Heart left ventricle (tissue), 13 donors: ENCODE results near the gene PLCL1.

ENCODE experiments used
- POLR2A ChIP-seq, 2 donors: fragments of 450-650 bp; IDR thresholded peaks; one replicate each; pipeline ENCODE4 v1.6.1; 2017; ENCODE audit warnings: antibody characterized with exemption in 2 of 2, mild to moderate bottlenecking in 2 of 2, moderate library complexity in 2 of 2
- TF ChIP-seq, protein P1 (sequence below), 12 donors: fragments of 200-600 bp; sonication (generic) in 4 of 12; IDR thresholded peaks; one replicate each; pipeline versions ENCODE4 v1.5.0 to v1.8.0; 2018 to 2022; ENCODE audit warnings: antibody characterized with exemption in 12 of 12, mild to moderate bottlenecking in 5 of 12
- donor health status: ischemic (EF 13 %, LVEDD 7.1; RV severe dilation, severe dysfunction).
- donor health status: DM: no; HTN: yes; CAD: no.
- donor health status: DM: no; HTN: no; CAD: no.
- donor health status: ischemic (EF 25% LVEDD 6.9; RV normal size, moderate dysfunction).
- donor health status: ischemic (EF 25% LVEDD 5.7; RV mildly dilated, moderate dysfunction).
- donor health status: ischemic (EF 35%, LVEDD 5.7; RV mildly dilated, moderate dysfunction).
- donor health status: nonischemic (EF 11% LVEDD 7.7; RV severe dilation, severe dysfunction).
- donor health status: DM: yes; HTN: yes; CAD: no.
- donor health status: PGD.
- donor health status: ischemic (EF 29% LVEDD 5.4; RV normal size, mild dysfunction).
- donor health status: nonischemic (EF 23%, LVEDD 6.1; RV moderate dilation, normal function).

DNA sequence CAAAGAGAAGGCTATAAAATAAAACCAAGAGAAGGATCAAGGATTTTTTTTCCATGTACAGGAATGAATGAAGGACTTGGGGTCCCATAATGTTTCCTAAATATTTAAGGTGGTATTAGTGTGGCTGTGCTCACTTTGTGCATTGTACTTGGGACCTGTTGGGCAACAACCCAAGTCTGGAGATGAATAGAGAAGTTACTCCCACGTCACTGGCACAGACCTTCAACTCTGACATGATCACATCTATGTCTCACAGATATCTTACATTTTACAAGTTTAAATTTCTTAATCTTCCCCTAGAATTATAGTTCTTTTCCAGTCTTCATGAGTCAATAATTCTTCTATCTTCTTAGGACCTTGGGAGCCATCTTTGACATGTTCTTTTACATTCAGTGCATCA lies 133.4 kb downstream of the PLCL1 start:
- no peak for TF ChIP-seq POLR2A (IDR thresholded peaks at IDR 0.05)
- TF ChIP-seq, protein P1, sequence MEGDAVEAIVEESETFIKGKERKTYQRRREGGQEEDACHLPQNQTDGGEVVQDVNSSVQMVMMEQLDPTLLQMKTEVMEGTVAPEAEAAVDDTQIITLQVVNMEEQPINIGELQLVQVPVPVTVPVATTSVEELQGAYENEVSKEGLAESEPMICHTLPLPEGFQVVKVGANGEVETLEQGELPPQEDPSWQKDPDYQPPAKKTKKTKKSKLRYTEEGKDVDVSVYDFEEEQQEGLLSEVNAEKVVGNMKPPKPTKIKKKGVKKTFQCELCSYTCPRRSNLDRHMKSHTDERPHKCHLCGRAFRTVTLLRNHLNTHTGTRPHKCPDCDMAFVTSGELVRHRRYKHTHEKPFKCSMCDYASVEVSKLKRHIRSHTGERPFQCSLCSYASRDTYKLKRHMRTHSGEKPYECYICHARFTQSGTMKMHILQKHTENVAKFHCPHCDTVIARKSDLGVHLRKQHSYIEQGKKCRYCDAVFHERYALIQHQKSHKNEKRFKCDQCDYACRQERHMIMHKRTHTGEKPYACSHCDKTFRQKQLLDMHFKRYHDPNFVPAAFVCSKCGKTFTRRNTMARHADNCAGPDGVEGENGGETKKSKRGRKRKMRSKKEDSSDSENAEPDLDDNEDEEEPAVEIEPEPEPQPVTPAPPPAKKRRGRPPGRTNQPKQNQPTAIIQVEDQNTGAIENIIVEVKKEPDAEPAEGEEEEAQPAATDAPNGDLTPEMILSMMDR (IDR thresholded peaks at IDR 0.05): no peak
